Natural killer cell treated with Interleukin-12 subunit alpha and Interleukin-12 subunit beta and Interleukin-15 and Interleukin-18, amount 100 ng/mL, for 72 hours (primary cell): ENCODE measurements around the gene NAV2. TPM values are rescaled to one million over a fixed set of nuclear protein-coding genes. Genes with fewer than 3 reads are reported as not detected.

Experiments
- ATAC-seq, 2 donors: fragments of 150-1000 bp; cut with Tn5 transposase in 1 of 2; sonication (Bioruptor Pico), chemical (Tn5 transposase) in 1 of 2; 2 replicates each; pipeline ENCODE4 v1.10.0; 2021
- DNase-seq: peaks from one replicate; pipeline ENCODE4 v3.0.0; 2022; ENCODE audit warnings: low spot score
- H3K27ac Mint-ChIP-seq, 2 donors: 1 replicate in 1 of 2; 2 replicates in 1 of 2; pipeline ENCODE4 v1.8.0; 2022; ENCODE audit warnings: mixed read lengths in 2 of 2, mild to moderate bottlenecking in 1 of 2, moderate library complexity in 1 of 2
- H3K27me3 Mint-ChIP-seq, 2 donors: 1 replicate in 1 of 2; 2 replicates in 1 of 2; pipeline ENCODE4 v1.8.0; 2022; ENCODE audit warnings: mixed read lengths in 2 of 2
- H3K36me3 Mint-ChIP-seq: one replicate; pipeline ENCODE4 v1.8.0; 2022; ENCODE audit warnings: mixed read lengths
- H3K4me1 Mint-ChIP-seq, 2 donors: 1 replicate in 1 of 2; 2 replicates in 1 of 2; pipeline ENCODE4 v1.8.0; 2022; ENCODE audit warnings: low read depth in 2 of 2, mixed read lengths in 2 of 2, mild to moderate bottlenecking in 1 of 2
- H3K4me3 Mint-ChIP-seq: one replicate; pipeline ENCODE4 v1.8.0; 2022; ENCODE audit warnings: mixed read lengths
- H3K9me3 Mint-ChIP-seq: 2 replicates; pipeline ENCODE4 v1.8.0; 2022; ENCODE audit warnings: mixed read lengths
- total RNA-seq, 2 donors: library from RNA; stranded (reverse); gene quantifications; one replicate each; pipeline ENCODE4 v1.2.3, GENCODE V29; 2022

Gene NAV2
- total RNA-seq, 2 donors from 2014 or later: 0.31 to 0.67 TPM

DNA sequence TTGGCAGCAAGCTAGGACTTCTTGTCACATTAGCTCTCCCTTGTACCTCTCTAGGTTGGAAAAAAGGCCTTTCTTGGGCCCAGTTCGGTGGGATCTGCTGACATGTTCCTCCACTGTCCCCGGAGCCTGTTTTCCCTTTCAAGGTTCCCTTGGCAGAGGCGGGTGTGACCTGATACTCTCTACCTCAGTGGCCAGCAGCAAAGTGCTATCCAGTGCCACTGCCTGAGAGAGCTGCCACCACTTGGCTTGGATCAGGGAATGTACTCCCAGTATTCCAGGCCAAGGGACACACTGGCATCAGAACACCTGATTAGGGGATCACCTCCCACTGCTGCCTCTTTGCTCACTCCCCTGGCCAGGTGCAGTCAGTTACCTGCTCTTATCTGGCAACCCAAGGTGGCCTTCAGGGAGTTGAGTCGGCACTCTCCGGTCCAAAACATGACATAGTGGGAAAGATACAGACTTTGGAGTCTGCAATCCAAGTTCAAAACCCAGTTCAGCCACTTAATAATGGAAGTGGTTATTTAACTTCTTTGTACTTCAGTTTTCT, 17.8 kb upstream of the NAV2 start:
- ATAC-seq: no peak

DNA sequence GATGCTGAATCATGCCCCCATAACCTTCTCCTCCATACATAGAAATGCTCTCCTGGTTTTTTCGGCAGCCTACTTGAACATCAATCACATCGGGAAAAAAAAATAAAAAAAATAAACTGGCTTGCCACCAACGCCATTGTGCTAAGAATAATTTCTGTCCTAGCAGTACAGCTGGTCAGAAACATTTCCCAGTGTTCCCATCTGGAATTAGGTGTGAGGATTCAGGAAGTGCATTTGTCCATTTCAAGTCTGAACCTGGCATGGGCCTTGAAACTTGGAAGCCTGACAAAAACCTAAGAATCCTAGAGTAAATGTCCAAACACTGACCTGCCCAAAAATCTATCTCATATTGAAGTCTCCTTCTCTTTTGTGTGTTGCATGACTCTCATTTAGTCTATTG, 16.6 kb upstream of the NAV2 start:
- ATAC-seq: no peak
- H3K4me1 Mint-ChIP-seq: no peaks in the 10 kb centered on the region
- peaks cover 12 to 40% of the 10 kb centered on the region in 2 donors for H3K27me3 Mint-ChIP-seq
- no peaks in the 10 kb centered on the region for H3K9me3 Mint-ChIP-seq
- no peak overlapping the region for H3K27ac Mint-ChIP-seq
- no peaks in the 10 kb centered on the region for H3K36me3 Mint-ChIP-seq
- no peak overlapping the region for H3K4me3 Mint-ChIP-seq
- no peak for DNase-seq

More for the DNA sequence above, 17.8 kb upstream of the NAV2 start:
- peak; percentile 57 for DNase-seq
- Mint-ChIP-seq H3K27me3 (peaks cover 12 to 44% of the 10 kb centered on the region in 2 donors), H3K4me1 (no peaks in the 10 kb centered on the region), H3K4me3 (no peak overlapping the region), H3K27ac (no peak overlapping the region), H3K36me3 (no peaks in the 10 kb centered on the region), H3K9me3 (no peaks in the 10 kb centered on the region)

DNA sequence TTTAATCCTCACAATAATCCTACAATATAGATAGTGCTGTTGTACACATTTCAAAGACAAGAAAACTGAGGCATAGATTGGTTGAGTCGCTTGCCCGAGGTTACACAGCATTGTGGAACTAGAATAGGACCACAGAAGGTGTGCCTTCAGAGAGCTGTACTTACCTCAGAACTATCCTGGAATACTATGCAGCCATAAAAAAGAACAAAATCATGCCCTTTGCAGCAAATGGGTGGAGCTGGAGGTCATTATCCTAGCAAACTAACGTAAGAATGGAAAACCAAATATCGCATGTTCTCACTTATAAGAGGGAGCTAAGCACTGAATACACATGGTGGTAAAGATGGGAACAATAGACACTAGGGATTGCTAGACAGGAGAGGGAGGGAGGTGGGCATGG, 15.7 kb upstream of the NAV2 start:
- Mint-ChIP-seq H3K4me1 (no peaks in the 10 kb centered on the region), H3K9me3 (no peaks in the 10 kb centered on the region), H3K27me3 (peaks cover 9 to 43% of the 10 kb centered on the region in 2 donors)

DNA sequence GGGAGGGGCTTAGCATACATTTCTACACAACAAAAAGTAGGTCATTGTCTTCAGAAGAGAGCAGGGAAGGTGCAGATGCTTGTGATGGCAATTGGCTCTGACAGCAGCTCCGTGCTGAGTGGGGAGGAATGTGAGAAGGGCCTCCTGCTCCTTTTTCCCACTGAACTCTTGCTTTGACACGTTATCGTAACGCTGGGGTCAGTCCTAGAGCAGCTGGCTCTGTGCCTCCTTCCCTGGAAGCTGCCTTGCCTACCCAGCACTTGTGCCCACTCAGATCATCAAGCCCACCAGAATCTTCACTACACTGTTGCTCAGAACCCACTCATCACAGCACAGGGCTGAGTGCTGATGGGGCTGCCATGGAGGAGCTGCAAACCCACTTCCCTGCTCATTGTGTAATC, 14.9 kb upstream of the NAV2 start:
- Mint-ChIP-seq H3K4me3 (no peak overlapping the region), H3K27ac (no peak overlapping the region), H3K4me1 (no peaks in the 10 kb centered on the region), H3K9me3 (no peaks in the 10 kb centered on the region), H3K36me3 (no peaks in the 10 kb centered on the region), H3K27me3 (peaks cover 14 to 42% of the 10 kb centered on the region in 2 donors)
- DNase-seq (no peak), ATAC-seq (no peak)

More for the DNA sequence above, 15.7 kb upstream of the NAV2 start:
- H3K27ac Mint-ChIP-seq: no peak overlapping the region
- H3K36me3 Mint-ChIP-seq: no peaks in the 10 kb centered on the region
- no peak for DNase-seq
- no peak overlapping the region for H3K4me3 Mint-ChIP-seq
- no peak for ATAC-seq

DNA sequence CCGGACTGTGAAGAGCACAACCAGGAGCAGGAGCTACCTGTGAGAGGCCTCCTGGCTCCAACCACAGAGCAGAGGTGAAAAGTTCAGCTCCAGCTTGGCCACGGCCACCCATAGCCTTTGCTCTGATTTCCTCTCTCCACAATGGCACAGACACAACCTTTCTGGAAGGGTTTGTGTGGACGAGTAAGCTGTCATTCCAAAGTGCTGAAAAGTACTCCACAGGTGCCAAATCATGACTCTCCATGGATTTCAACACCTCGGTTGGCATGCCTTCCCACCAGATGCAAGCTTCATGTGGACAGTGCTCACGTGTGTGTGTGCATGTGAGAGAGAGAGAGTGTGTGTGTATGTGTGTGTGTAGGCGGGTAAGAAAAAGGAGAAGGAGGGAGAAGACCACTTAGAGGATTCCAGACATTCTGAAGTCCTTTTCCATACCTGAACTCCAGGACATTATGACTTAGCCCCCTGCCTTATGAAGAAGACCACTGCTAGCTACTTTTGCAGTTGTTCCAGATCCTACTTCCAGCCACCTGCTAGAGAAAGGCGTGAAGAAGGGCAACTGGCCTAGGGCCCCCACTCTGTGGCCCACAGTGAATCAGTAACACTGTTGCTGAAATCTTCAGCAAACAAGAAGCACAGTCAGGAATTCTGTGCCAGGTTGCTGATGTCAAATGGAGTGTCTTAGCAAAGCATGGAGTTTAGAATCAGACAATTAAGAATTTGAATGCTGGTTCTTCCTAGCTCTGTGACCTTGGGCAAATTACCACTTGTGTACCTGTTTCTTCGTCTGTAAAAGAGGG, 13.9 kb upstream of the NAV2 start:
- Mint-ChIP-seq H3K9me3 (no peaks in the 10 kb centered on the region), H3K4me3 (no peak overlapping the region), H3K36me3 (no peaks in the 10 kb centered on the region), H3K27me3 (peaks cover 14 to 42% of the 10 kb centered on the region in 2 donors), H3K4me1 (no peaks in the 10 kb centered on the region), H3K27ac (no peak overlapping the region)
- ATAC-seq (no peak), DNase-seq (no peak)

DNA sequence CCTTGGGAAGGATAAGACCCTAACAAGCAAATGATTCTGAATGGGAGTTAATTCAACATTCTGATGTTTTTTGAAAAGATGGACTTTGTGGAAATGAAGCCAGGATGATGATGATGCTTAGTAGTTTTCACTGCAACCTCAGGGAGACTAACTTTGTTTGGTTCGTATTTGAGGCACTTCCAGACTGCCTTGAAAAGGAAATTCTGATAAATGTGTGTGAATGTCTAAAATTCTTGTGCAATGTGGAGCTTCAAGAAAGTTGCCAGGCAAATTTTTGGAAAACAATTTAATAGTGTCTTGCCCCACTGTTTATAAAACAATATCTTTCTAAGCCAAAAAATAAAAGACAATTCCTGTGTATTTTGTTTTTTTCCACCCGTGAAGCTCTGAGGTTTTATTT, 11.2 kb upstream of the NAV2 start:
- DNase-seq (no peak), ATAC-seq (no peak)
- H3K4me1 Mint-ChIP-seq: no peaks in the 10 kb centered on the region
- no peak overlapping the region for H3K4me3 Mint-ChIP-seq
- no peaks in the 10 kb centered on the region for H3K36me3 Mint-ChIP-seq
- no peak overlapping the region for H3K27ac Mint-ChIP-seq
- H3K27me3 Mint-ChIP-seq: peaks cover 20 to 49% of the 10 kb centered on the region in 2 donors
- no peaks in the 10 kb centered on the region for H3K9me3 Mint-ChIP-seq

DNA sequence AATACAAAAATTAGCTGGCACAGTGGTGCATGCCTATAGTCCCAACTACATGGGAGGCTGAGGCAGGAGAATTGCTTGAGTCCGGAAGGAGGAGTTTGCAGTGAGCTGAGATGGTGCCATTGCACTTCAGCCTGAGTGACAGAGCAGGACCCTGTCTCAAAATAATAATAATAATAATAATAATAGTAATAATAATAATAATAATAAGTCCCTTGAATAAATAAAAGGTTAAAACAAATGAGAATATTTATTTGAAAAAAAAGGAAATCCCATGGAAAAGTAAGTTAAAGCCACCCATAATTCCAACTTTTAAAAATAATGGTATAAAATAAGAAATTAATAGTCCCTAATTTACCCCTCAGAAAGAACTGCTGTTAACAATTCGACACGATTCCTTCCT, 10.0 kb upstream of the NAV2 start:
- peaks cover 17 to 40% of the 10 kb centered on the region in 2 donors for H3K27me3 Mint-ChIP-seq
- no peaks in the 10 kb centered on the region for H3K36me3 Mint-ChIP-seq
- no peaks in the 10 kb centered on the region for H3K9me3 Mint-ChIP-seq
- H3K4me1 Mint-ChIP-seq: no peaks in the 10 kb centered on the region
- ATAC-seq (no peak), DNase-seq (no peak)
- H3K4me3 Mint-ChIP-seq: no peak overlapping the region
- no peak overlapping the region for H3K27ac Mint-ChIP-seq

DNA sequence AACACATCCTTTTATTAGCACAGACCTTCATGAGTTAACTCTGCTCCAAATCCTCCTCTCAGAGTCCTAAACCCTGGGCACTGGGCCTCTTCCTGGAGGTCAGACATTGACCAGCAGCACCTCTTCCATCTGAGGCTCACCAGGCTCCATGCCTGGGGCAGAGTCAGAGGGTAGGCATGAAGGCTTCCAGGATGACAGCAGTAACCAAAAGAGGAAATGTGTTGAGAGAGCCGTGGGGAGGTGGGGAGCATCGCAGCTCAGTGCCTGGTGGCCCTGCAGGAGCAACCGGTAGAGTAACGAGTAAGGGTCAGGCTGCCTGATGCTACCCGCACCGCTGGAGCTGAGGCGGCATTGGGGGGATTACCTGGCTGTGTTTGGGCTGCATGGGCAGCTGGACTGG, 9.4 kb upstream of the NAV2 start:
- no peaks in the 10 kb centered on the region for H3K36me3 Mint-ChIP-seq
- ATAC-seq (peak in 1 of 2 donors; percentile 24), DNase-seq (no peak)
- no peaks in the 10 kb centered on the region for H3K9me3 Mint-ChIP-seq
- peaks cover 13 to 35% of the 10 kb centered on the region in 2 donors for H3K27me3 Mint-ChIP-seq
- H3K27ac Mint-ChIP-seq: no peak overlapping the region
- H3K4me1 Mint-ChIP-seq: no peaks in the 10 kb centered on the region
- H3K4me3 Mint-ChIP-seq: no peak overlapping the region

DNA sequence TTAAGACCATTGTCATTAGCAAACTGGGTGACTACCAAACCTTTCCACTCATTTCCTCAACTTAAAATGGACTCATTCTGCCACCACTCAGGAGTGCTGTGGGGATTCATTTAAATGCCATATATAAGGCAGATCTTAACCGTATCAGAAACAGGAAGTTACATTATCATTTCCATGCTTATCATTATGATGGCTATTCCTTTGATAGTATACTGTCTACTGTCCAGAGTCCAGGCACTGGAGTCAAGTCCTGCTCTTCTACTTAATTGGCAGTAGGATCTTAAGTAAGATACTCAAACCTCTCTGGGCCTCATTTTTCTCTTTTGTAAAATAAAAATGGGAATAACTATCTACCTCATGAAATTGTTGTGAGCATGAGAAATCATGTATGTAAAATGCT, 8.4 kb upstream of the NAV2 start:
- ATAC-seq (no peak), DNase-seq (peak; percentile 22)
- no peaks in the 10 kb centered on the region for H3K4me1 Mint-ChIP-seq
- H3K36me3 Mint-ChIP-seq: no peaks in the 10 kb centered on the region
- H3K27me3 Mint-ChIP-seq: peaks cover 11 to 26% of the 10 kb centered on the region in 2 donors
- H3K9me3 Mint-ChIP-seq: no peaks in the 10 kb centered on the region
- H3K27ac Mint-ChIP-seq: no peak overlapping the region
- H3K4me3 Mint-ChIP-seq: no peak overlapping the region

DNA sequence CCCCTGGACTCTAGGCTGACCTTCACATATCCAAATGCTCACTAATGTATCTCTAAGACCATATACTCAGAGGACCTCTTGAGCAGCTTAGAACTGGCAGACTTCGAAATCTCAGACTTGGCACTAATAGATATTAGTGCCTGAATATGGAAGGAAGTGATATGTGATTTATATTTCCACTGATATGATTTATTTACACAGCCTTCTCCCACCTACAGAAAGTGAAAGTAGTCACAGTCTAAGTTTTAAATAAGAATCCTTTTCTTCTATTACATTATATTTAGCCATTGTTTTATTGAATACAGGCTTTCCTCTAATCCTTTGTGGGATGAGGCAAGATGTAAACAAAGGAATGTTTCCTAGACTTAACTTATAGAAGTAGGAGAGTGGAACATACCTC, 6.7 kb upstream of the NAV2 start:
- Mint-ChIP-seq H3K27ac (no peak overlapping the region), H3K27me3 (peaks cover 11 to 23% of the 10 kb centered on the region in 2 donors), H3K36me3 (no peaks in the 10 kb centered on the region), H3K4me1 (peaks cover 0 to 5% of the 10 kb centered on the region in 2 donors), H3K4me3 (no peak overlapping the region), H3K9me3 (no peaks in the 10 kb centered on the region)
- ATAC-seq: no peak
- DNase-seq: no peak

DNA sequence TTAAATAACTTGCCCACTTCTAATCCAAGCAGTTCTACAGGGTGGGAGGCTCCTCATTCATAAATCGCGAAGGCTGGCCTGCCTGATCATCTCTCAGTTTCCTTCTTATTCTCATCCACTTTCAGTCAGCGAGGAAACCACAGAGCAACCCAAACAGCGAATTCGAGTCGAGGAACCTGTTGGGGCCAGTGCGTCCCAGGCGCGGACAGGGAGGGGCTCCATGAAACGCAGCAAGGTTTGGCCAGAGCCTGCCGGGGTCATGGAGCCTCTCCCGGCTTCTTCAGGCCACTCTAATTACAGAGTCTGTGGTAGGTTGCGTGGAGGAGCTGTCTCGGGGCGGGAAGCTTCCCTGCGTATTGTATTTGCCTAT, 741 bp upstream of the NAV2 start:
- peaks cover 20 to 38% of the 10 kb centered on the region in 2 donors for H3K27me3 Mint-ChIP-seq
- peak; percentile 3 to 48 for ATAC-seq
- no peaks in the 10 kb centered on the region for H3K9me3 Mint-ChIP-seq

DNA sequence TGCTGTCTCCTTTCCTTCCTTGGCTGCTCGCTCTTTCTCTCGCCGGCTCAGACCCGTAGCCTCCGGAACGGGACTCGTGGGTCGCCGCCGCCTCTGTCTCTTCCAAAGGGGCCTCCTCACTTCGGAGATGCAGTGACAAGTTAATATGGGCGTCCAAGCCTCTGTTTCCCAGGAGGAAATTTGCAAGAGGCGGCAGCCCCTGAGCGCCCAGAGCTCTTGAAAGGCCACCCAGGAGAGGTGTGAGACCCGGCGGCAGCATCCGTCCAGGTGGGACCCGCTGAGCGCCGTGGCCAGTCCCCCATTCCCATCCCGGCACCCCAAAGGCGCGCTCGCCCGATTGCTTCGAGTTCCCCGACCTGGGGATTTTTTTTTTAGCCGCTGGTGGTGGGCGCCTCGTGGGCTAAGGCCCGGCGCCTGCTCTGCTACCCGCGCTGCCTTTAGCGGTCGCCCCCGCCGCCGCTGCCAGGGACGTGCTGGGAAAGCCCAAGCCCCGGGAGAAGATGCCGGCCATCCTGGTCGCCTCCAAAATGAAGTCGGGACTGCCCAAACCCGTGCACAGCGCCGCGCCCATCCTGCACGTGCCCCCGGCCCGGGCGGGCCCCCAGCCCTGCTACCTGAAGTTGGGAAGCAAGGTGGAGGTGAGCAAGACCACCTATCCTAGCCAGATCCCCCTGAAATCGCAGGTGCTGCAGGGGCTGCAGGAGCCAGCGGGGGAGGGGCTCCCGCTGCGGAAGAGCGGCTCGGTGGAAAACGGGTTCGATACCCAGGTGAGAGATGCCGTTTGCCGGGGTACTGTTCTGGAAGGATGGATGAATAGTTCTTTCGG, 772 bp downstream of the NAV2 start:
- ATAC-seq: peak; percentile 1 to 15

More for the DNA sequence above, 741 bp upstream of the NAV2 start:
- Mint-ChIP-seq H3K36me3 (no peaks in the 10 kb centered on the region), H3K27ac (peak overlapping the region; percentile 62 to 89), H3K4me1 (peaks cover 15 to 25% of the 10 kb centered on the region in 2 donors), H3K4me3 (peak overlapping the region; percentile 82)
- DNase-seq: peak; percentile 44

DNA sequence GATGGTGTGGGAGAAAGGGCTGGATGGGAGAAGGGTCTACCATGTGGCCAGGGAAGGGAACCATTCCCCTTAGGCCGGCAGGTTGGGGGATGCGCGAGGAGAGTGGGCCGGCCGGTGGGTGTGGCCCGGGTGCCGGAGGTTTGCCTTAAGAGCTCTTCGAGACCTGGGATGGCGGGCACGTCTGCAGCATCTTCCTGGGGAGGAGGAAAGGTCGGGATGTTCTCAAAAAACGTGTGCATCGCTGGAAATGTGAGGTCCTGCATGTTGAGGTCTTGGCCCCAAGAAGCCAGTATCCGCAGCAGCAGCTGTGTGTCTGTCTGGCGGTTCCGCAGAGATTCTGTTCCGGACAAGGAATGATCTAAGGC, 1.4 kb downstream of the NAV2 start:
- DNase-seq (no peak), ATAC-seq (no peak)
- no peaks in the 10 kb centered on the region for H3K36me3 Mint-ChIP-seq
- no peaks in the 10 kb centered on the region for H3K9me3 Mint-ChIP-seq
- peaks cover 31 to 44% of the 10 kb centered on the region in 2 donors for H3K27me3 Mint-ChIP-seq
- peaks cover 15 to 25% of the 10 kb centered on the region in 2 donors for H3K4me1 Mint-ChIP-seq
- H3K4me3 Mint-ChIP-seq: peak overlapping the region; percentile 70
- no peak overlapping the region for H3K27ac Mint-ChIP-seq

More for the DNA sequence above, 772 bp downstream of the NAV2 start:
- Mint-ChIP-seq H3K36me3 (no peaks in the 10 kb centered on the region), H3K4me3 (peak overlapping the region; percentile 88), H3K4me1 (peaks cover 15 to 25% of the 10 kb centered on the region in 2 donors), H3K9me3 (no peaks in the 10 kb centered on the region), H3K27ac (no peak overlapping the region), H3K27me3 (peaks cover 28 to 44% of the 10 kb centered on the region in 2 donors)
- DNase-seq: no peak
